GM19324 (cell line): ENCODE data around the gene COL20A1.

Source experiments
- ATAC-seq: cut with Tn5 transposase; IDR thresholded peaks from one replicate; pipeline ENCODE4 v1.9.1; 2021; ENCODE audit warnings: mild to moderate bottlenecking, moderate library complexity; ENCODE audit not compliant: unreplicated experiment, low FRiP score

COL20A1 gene

DNA sequence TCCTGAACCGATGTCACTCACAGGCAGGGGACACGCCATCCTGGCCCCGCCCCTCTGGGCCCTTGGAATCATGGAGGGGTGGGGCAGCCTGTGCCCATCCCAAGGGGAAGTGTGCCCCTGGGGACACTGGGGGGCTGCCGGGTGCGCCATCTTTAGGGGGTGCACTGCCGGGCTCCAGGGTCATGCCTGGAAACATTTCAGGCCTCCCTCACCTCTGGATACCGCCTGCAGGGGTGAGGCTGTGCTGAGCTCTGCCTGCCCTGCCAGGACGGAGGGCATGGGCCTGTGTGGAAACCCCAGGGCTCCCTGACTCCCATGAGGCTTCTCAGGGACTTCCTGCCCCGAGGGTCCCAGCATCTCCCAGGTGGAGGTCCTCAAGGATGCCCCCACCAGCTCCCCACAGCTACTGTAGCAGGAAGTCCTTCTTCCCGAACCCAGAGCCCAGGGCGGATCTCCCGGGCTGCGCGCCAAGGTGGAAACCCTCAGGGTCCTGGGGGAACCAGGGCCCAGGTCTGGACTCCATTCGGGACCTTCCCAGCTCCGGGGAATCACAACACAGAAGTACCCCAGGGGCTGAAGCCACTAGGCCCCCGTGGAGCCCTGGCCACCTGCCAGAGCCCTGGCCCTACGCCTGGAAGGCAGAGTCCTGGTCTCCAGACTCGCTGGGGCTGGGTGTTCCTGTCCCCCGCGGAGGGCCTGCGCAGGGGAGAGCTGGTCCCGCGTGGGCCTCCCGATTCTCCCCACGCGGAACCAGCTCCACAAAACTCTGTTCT, 52.5 kb downstream of the COL20A1 start:
- no peak for ATAC-seq

DNA sequence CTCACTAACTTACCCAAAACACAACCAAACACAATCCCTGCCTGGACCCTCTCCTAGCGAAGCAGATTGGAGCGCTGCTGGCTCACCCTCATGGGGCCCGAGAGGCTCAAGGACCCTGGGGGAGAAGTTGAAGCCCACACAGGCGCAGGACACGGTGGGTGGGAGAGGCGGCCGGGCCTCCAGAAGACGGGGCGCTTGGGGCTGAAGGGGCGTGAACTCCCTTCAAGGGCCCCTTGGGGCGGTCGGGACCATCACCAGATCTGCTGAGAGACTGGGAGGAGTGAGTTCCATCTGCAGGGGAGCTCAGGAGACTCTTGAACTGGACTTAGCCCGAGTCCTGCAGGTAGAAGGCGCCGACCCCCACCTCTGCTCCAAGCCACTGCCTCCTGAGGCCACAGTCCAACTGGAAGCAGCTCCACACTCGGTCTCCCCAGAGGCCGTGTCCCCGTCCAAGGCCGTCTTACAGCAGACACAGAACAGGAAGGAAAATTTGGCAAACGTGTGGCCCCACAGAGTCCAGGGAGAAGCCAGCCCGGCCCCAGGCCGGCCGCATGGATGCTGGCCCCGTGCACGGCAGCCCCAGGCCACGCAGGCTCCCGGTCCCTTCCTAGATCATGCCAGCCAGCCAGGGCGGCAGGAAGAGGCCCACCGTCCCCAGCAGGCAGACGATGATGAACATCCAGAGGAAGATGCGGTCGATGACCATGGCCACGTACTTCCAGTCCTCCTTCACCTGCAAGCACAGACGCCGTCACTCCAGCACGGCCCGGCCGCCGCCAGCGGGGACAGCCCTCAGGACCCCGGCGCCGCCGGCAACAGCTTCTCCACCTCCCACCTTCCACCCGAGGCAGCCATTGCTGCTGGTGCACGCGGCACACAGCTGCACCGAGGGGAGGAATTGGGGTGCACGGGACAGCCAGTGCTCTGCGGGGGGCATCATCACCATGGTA, 53.4 kb downstream of the COL20A1 start:
- no peak for ATAC-seq

DNA sequence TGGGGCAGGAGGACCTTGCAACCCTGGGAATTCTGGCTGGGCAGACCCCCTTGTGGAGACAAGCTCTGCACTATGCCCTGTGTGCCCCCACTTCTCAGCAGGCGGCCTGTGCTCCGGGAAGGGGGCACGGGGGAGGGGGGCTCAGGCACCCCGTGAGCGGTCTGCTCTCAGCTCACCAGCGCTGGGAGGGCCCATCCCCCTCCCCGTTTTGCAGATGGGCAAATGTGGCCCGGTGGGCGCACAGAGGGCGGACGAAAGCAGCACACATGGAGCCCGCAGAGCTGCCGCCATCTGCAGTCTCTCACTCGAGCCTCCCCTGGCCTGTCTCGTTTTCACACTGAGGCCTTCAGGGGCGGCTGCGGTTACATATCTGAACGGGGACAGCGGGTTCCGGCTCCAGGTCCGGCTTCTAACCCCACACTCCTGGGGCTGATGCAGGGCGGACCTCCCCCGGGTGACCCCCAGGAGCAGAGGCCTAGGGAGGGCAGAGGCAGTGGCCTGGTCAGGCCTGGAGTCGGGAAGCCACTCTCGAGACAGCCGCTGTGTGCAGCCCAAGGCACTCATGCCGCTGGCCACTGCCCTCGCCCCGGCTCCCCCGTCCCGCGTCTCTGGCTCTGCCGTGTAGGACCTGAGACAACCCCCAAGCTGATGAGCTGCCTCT, 54.2 kb downstream of the COL20A1 start:
- ATAC-seq: no peak

DNA sequence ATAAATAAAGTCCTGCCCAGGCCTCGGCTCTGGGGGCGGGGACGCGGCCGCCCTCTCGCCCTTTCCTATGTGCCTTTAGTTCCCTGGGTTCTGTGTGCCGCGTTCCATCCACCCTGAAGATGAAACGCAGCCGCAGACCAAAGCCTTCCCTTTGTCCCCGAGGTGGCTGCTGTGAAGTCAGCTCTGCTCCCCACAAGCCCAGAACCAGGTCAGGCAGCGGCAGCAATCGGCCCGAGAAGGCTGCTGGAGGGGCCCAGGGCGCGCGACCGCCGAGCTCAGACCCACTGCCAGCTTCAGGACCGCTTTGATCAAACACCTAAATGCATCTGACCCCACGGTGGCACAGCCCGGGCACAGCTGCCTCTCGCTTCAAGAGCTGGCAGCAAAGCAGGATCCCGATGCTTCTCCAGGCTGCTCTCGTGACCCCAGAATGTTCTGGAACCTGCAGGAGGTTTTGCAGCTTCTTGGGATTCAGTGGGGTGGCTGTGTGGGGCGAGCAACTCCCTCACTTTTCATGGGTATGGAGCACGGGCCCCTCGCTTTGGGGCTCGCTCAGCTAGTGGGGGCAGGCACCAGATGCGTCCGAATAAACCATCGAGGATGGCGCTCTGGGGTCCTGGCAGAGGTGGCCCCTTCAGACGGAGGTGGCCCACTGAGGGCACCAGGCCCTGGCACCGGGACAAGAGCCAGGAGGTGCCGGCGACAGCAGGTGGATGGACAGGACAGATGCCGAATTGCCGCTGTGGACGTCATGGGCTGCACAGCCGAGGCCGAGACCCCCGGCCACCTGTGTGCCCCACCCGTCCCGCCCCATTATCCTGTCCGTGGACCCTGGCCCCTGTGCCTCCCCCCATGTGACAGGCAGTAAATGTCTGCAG, 55.2 kb downstream of the COL20A1 start:
- no peak for ATAC-seq

DNA sequence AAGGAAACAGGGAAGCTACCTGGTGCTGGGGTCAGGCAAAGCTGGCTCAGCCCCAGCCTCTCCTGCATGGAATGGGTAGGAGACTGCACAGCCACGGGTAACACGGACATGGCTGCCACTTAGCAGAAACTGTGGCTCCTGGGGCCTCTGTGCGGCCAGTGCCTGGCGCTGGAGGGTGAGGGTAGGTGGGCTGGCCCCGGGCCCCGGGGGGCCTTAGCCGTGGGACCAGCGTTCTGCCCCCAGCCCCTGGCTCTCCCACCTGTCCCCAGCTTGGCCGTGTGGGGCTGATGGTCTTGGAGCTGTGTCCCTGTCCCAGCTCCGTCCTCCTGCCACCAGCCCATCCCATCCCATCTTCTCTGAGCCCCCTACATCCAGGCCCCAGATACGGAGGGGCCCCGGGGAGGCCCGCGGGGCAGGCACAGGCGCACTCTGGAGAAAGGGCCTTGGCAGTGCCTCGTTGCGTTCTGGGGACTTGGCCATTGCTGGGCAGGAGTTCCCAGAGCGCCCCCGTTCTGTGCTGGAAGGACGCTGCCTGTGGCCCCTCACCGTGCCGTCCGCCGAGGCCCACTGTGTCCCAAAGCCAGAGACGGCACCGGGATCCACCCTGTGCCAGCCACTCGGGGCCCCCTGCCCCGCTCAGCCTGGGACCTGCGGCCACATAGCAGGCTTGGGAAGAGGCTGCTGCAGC, 56.0 kb downstream of the COL20A1 start:
- ATAC-seq: no peak

DNA sequence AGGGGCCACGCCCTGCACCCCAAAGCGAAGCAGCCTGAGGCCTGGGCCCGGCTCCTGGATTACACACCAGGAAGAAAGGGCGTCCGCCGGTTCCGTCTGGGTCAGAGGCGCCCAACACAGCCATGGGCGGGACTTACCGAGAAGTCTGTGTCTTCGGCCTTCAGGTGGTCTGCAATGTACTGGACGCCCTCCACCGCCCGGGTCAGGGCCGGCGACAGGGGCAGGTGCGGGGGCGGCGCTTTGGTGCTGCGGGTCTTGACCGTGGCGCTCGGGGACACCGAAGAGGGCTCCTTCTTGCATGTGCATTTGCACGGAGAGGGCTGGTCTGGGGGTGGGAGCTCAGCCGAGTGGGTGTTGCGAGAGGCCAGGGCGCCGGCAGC, 56.5 kb downstream of the COL20A1 start:
- ATAC-seq: no peak

DNA sequence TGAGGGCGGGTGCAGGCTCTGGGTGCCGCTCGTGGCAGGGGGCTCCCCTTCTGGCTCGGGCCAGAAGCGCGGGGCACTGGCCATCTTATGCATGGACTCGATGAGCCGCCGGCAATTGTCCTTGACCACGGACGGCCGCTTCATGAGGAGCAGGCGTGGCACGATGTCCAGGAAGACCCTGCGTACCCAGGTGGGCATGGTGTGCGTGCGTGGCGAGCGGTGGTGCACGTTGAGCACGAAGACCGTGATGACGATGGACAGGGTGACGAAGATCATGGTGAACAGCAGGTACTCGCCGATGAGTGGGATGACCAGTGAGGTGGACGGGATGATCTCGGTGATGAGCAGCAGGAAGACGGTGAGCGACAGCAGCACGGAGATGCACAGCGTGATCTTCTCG, 57.2 kb downstream of the COL20A1 start:
- no peak for ATAC-seq

DNA sequence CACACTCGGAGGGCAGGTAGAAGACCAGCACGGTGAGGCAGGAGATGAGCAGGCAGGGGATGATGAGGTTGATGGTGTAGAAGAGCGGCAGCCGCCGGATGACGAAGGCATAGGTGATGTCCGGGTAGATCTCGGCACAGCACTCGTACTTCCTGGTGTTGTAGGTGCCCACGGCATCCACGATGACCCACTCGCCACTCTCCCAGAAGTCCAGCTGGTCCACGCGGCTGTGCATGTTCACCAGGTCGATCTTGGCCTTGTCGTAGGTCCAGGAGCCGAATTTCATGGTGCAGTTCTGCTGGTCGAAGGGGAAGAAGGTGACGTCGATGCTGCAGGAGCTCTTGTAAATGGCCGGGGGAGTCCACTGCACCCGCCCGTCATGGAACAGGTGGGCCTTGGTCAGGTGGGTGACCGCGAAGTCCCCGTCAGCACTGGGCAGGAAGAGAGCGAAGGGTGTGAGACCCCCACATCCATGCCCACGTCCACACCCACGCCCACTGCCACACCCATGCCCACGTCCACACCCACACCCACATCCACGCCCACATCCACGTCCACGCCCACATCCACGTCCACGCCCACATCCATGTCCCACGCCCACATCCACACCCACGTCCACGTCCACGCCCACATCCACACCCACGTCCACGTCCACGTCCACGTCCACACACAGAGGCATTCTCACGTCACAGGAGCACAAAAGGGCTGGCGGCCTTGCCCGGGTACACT, 57.8 kb downstream of the COL20A1 start:
- no peak for ATAC-seq

DNA sequence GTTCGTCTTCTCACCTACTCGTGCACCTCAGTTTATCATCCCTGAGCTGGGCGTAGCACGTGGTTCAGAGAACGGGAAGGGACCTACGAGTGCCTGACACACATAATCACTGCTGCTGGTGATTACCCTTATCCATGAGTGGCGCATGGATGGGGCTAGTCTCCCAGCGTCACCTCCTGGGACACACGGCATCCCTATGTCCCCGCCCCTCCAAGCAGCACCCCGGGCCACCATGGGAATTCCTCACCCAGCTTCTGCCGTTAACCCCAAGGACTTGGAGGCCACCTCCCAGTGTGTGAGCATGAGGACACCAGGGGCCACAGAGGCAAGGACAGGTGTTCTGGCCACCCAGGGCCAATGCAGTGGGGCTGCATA, 58.3 kb downstream of the COL20A1 start:
- ATAC-seq: no peak

DNA sequence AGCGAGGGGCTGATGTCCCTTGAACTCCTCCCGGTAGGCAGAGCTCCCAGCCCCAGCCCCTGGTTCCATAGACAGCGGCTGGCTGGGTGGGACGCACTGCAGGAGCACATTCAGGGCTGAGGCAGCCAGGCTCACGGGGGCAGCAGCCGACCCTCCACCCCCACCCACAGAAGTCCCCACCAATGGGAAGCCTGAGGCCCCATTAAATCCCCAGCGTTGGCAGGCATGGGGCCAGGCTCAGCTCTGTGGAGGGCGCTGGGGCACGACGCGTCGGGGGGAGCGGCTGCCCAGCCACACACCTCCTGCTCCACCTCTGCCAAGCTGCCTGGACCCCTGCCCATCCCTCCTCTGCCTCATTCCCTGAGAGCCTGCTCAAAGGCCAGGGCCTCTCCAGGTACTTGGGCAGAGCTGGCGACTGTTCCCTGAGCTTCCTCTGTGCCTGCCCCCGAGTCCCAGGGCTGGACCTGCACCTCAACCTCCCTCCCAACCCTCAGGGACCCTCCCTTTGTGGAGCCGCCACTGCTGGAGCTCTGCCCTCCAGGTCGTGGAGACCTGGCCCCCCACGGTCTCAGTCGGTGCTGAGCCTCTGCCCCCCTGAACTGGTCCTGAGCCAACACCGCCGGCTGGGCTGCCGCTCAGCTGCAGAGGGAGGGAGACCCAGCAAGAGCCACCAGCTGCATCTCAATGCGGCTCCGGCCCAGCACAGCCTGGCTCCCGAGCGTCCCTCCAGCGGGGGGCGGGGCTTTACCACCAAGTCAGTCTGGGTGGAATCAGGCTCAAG, 59.0 kb downstream of the COL20A1 start:
- no peak for ATAC-seq

DNA sequence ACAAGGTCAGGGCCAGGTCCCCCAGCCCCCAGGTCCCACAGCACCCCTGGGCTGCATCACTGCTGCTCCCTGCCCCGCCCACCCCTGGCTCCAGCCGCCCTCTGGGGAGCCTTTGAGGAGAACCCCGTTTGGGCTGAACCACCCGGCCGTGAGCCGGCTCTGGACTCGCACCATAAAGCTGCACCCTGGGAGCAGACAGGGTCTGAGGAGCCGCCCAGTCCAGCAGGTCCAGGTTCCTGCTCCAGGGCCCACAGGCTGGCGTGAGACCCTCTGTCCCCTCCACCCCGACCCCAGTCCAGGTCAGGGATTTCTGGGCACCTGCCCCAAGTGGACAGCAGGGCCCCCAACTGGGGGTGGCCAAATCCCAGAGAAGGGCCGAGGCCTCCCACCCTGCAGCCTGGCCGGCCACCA, 59.8 kb downstream of the COL20A1 start:
- ATAC-seq: no peak

DNA sequence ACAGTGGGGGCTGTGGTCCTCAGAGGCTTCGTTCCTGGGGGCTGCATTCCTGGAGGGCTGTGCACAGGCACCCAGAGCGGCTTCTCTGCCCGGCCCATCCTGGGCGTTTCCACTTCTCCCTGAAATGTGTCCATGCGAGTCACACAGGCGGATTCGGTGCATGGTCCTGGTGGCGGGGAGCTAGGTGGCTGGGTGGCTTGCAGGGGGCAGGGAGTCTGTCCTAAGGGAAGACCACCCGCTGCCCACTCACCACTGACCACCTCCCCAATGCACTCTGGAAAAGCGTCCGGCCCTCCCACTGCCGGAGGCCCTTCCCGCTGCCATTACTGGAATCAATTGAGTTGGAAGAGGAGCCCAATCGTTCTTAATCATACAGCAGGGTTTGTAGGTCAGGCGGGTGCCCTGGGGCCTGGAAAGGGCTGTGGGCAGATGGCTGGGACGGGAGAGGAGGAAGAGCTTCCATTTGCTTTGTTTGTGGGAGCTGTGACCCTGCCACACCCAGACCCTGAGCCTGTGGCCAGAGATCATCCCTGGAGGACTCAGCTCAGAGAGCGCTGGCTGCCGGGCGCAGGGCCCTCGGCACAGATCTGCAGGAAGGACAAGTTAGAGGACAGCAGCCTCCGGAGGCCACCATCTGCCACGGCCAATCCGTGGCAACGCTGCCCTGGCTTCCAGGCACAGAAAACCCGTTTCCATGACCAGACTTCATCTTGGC, 61.8 kb downstream of the COL20A1 start:
- no peak for ATAC-seq

DNA sequence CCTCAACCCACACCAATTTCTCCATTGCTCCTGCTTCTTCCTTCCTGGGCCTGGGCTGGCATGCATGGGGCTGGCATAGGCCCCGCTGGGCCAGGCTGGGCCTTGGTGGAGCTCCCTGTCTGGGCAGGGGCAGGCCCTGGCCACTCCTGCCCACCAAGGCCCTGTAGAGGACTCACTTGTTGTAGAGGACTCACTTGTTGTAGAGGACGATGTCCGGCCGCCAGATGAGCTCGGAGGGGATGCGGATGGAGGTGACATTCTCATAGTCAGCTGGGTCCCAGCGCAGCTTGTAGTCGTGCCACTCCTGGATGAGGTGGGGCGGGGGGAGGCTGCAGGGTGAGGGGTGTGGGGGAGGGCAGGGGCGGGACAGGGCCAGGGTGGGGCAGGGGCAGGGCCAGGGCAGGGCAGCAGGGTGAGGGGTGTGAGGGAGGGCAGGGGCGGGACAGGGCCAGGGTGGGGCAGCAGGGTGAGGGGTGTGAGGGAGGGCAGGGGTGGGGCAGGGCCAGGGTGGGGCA, 62.9 kb downstream of the COL20A1 start:
- no peak for ATAC-seq

DNA sequence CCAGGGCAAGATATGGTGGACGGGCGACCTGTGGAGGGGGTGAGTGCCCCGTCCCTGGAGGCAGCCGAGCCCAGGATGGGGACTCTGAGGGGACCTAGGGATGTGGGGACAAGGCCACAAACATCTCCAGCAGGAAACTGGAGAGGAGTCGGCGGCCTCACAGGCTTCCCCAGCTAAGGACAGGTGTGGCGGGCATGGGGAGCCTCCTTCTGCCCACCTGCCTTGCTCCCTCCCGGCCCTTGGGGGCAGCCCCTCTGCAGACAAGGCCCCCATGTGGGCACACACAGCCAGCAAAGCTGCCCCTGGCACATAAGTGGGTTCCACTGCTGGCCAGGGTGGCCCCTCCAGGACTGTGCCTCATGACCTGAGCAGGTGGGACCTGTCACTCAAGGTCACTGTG, 63.5 kb downstream of the COL20A1 start:
- ATAC-seq: no peak

DNA sequence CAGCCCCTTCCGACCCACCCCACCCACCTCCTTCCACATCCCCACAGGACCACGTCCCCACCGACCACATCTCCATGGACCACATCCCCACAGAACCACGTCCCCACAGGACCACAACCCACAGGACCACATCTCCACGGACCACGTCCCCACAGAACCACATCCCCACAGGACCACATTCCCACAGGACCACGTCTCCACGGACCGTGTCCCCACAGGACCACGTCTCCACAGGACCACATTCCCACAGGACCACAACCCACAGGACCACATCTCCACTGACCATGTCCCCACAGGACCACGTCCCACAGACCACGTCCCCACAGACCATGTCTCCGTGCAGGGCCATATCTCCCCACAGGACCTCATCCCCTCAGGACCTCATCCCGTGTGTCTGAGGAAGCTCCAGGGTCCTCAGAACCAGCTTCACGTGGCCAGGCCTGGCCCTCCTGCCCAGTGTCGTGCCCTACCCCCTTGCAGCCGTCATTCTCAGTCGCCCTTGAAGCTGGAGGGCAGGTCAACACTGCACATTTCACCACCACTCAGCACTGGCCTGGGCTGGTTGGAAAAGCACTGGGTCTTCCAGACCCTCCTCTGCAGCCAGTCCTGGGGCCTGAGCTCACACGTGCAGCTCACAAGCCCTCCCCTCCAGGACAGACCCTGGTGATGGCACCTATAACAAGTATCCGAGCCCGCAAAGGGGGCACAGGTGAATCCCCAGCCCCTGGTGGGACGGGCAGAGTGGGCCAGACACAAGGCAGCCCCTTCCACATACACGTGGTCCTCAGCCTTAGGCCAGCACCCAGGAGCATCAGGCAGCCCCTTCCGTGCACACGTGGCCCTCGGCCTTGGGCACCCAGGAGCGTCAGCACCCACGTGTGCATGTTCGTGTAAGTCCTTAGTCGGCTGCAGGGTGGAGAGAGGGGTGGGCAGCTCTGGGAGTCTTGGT, 64.2 kb downstream of the COL20A1 start:
- no peak for ATAC-seq
